Adrenal gland (tissue), 12 donors: ENCODE results near the gene ZNF549. TPM values are rescaled to one million over a fixed set of nuclear protein-coding genes. Genes with fewer than 3 reads are reported as not detected.
"Not testable (repeated sequence)": the region's sequence is repeated elsewhere in the genome, so short reads cannot be mapped to it uniquely, and the experiment has no call there.

Source experiments
- DNase-seq, 7 donors: peaks; one replicate each; pipeline ENCODE4 v3.0.0-alpha.2; 2019 to 2020
- H3K27ac ChIP-seq, 5 donors: fragments of 200-600 bp; sonication (generic) in 4 of 5; 1 replicate in 3 of 5; 2 replicates in 2 of 5; pipeline versions ENCODE4 v1.5.1 to v1.8.0; 2016 to 2020; ENCODE audit warnings: mild to moderate bottlenecking in 1 of 5
- H3K27me3 ChIP-seq: fragments of 200-600 bp; 2 replicates; pipeline ENCODE4 v1.8.0; 2021
- H3K36me3 ChIP-seq, 2 donors: fragments of 200-600 bp; replicated peaks in 1 of 2; 1 replicate in 1 of 2; 2 replicates in 1 of 2; pipeline versions ENCODE4 v1.5.1 to v1.8.0; 2018 to 2022
- H3K4me1 ChIP-seq, 2 donors: fragments of 200-600 bp; replicated peaks in 1 of 2; 1 replicate in 1 of 2; 2 replicates in 1 of 2; pipeline versions ENCODE4 v1.5.1 to v1.8.0; 2018 to 2021
- H3K4me3 ChIP-seq, 4 donors: fragments of 200-600 bp; sonication (generic) in 3 of 4; one replicate each; pipeline ENCODE4 v1.5.1; 2016 to 2018
- H3K9me3 ChIP-seq, 3 donors: fragments of 200-600 bp; sonication (generic) in 1 of 3; replicated peaks in 1 of 3; 1 replicate in 2 of 3; 2 replicates in 1 of 3; pipeline versions ENCODE4 v1.5.1 to v1.8.0; 2016 to 2021
- CTCF ChIP-seq, 6 experiments: fragments of 450-650 bp in 4 of 6; fragments of 200-600 bp in 2 of 6; sonication (generic) in 1 of 6; IDR thresholded peaks; 1 replicate in 5 of 6; 2 replicates in 1 of 6; pipeline versions ENCODE4 v1.5.1 to v1.8.0; 2016 to 2021; ENCODE audit warnings: antibody characterized with exemption in 6 of 6, mild to moderate bottlenecking in 2 of 6, moderate library complexity in 1 of 6
- POLR2A ChIP-seq, 2 donors: fragments of 450-650 bp; IDR thresholded peaks; one replicate each; pipeline ENCODE4 v1.6.1; 2017; ENCODE audit warnings: antibody characterized with exemption in 2 of 2, mild to moderate bottlenecking in 2 of 2, moderate library complexity in 1 of 2
- WGBS, 4 donors: extraction: QIAGEN DNeasy Blood & Tissue Kit in 2 of 4; methylation state at CpG; one replicate each; pipeline versions ENCODE4 v1.1.5 to v1.1.7; 2013 to 2017; 5-methylcytosine and 5-hydroxymethylcytosine counted together
- intact Hi-C, 2 donors: fragments of 100-400 bp; cut with DNase I; formaldehyde crosslinking; loops; one replicate each; pipeline versions ENCODE4 v1.14.1 to v1.15.0; 2022 to 2023
- polyA plus RNA-seq, 3 donors: library from polyadenylated mRNA; stranded (reverse); fragments of 200-250 nt in 2 of 3; fragments of 350-450 nt in 1 of 3; fragmentation: Illumina TruSeq in 1 of 3; extraction: RNeasy Lipid Tissue Mini Kit (QIAGEN cat#74804) in 1 of 3; gene quantifications; one replicate each; pipeline ENCODE4 v1.2.3, GENCODE V29; 2013 to 2014
- total RNA-seq, 9 donors: library from RNA; depleted of rRNA in 4 of 9; stranded (reverse); fragments of >200 nt in 4 of 9; fragments of 120-200 nt in 1 of 9; fragmentation: NEBNext Ultra II Directional in 1 of 9; extraction: Animal tissue kit (Norgen Biotek cat#: 25700) in 1 of 9; gene quantifications; one replicate each; pipeline versions ENCODE4 v1.1.0 to v1.2.4, GENCODE V29; 2013 to 2023
- donor health status: healthy with polysubstance abuse.
- donor health status: Bipolar disorder and iron deficiency.
- donor health status: DM: yes; HTN: yes; CAD: no.
- donor health status: DM: no; HTN: no; CAD: no.
- donor health status: DM: no; HTN: no; CAD: no.
- donor health status: DM: yes; HTN: yes; CAD: no.

Gene ZNF549
- total and polyA plus RNA-seq, 12 donors, result 2.7 to 7.9 (median 5.3) TPM

- intact Hi-C loops, H3K9me3 ChIP-seq, H3K4me1 ChIP-seq, H3K36me3 ChIP-seq, H3K27me3 ChIP-seq: not testable (repeated sequence)
- H3K27ac ChIP-seq, result peak within 1 kb of the TSS; percentile 75 to 95 (median 82)
- WGBS, 4 donors, result 0 to 2% (median 1%) methylated on average over 16 to 60 of the region's 69 CpGs
- DNase-seq, result peak; percentile 94 to 98 (median 96)
- H3K4me3 ChIP-seq, result peak within 1 kb of the TSS in 3 of 4 donors; percentile 60 to 95 (median 95)
- peak; percentile 83 to 90 for TF ChIP-seq POLR2A (IDR thresholded peaks at IDR 0.05)
Measured at GRCh38 chr19:57499680-57500395, 27.3 kb upstream of the ZNF549 start, which contains the start of gene ZNF773. Gene ZNF773, plus strand, starts transcription at chr19:57499938. Its CDS starts 143 bp downstream, at chr19:57500081.

GRCh38 chr19:57500400-57500799 lies 26.8 kb upstream of the ZNF549 start:
- peak overlapping the region in 1 of 4 donors; percentile 95 for H3K4me3 ChIP-seq

GRCh38 chr19:57506163-57506562 lies 21.0 kb upstream of the ZNF549 start:
- Histone ChIP-seq H3K4me3 (no peak overlapping the region), H3K27ac (no peak overlapping the region), H3K27me3 (no peaks in the 10 kb centered on the region), H3K9me3 (peaks cover 0 to 11% (median 4%) of the 10 kb centered on the region in 3 donors), H3K4me1 (no peaks in the 10 kb centered on the region), H3K36me3 (peaks cover 0 to 26% of the 10 kb centered on the region in 2 donors)
- no peak for DNase-seq
- 67 to 93% (median 70%) methylated on average over 4 of the region's 4 CpGs for WGBS, 4 donors
- no peak for TF ChIP-seq CTCF (IDR thresholded peaks at IDR 0.05)
- intact Hi-C loops, result no loop called here

More at GRCh38 chr19:57500400-57500799, 26.8 kb upstream of the ZNF549 start:
- H3K36me3 ChIP-seq, intact Hi-C loops, H3K9me3 ChIP-seq, H3K4me1 ChIP-seq, H3K27ac ChIP-seq, H3K27me3 ChIP-seq: not testable (repeated sequence)
- peak in 1 of 7 donors; percentile 15 for DNase-seq
- WGBS, 4 donors, result 0% methylated on average over 1 to 2 of the region's 4 CpGs

GRCh38 chr19:57511484-57511883 lies 15.7 kb upstream of the ZNF549 start:
- H3K36me3 ChIP-seq, result peaks cover 0 to 11% of the 10 kb centered on the region in 2 donors
- no peaks in the 10 kb centered on the region for H3K4me1 ChIP-seq
- no peaks in the 10 kb centered on the region for H3K27me3 ChIP-seq
- TF ChIP-seq CTCF (IDR thresholded peaks at IDR 0.05) (no peak), POLR2A (IDR thresholded peaks at IDR 0.05) (no peak)
- H3K27ac ChIP-seq, result no peak overlapping the region
- DNase-seq, result no peak
- no peak overlapping the region for H3K4me3 ChIP-seq
- intact Hi-C loops, result no loop called here
- H3K9me3 ChIP-seq, result peaks cover 0 to 26% (median 11%) of the 10 kb centered on the region in 3 donors

- peaks cover 0 to 26% (median 11%) of the 10 kb centered on the region in 3 donors for H3K9me3 ChIP-seq
- no peak for DNase-seq
- no peaks in the 10 kb centered on the region for H3K4me1 ChIP-seq
- no peak overlapping the region for H3K27ac ChIP-seq
- H3K4me3 ChIP-seq, result no peak overlapping the region
- intact Hi-C loops, result no loop called here
- TF ChIP-seq POLR2A (IDR thresholded peaks at IDR 0.05) (no peak), CTCF (IDR thresholded peaks at IDR 0.05) (no peak)
- no peaks in the 10 kb centered on the region for H3K27me3 ChIP-seq
- WGBS, 4 donors, result 92 to 96% (median 94%) methylated on average over 6 of the region's 6 CpGs
- no peaks in the 10 kb centered on the region for H3K36me3 ChIP-seq
Measured at GRCh38 chr19:57512845-57513244, 14.3 kb upstream of the ZNF549 start.
